ENCODE data around the gene AP3S2. TPM values are rescaled to one million over a fixed set of nuclear protein-coding genes. Genes with fewer than 3 reads are reported as not detected.

Gene AP3S2
- total and polyA plus RNA-seq, 3 donors from 2014 or later = 31.9 to 53.0 (median 45.8) TPM

DNA sequence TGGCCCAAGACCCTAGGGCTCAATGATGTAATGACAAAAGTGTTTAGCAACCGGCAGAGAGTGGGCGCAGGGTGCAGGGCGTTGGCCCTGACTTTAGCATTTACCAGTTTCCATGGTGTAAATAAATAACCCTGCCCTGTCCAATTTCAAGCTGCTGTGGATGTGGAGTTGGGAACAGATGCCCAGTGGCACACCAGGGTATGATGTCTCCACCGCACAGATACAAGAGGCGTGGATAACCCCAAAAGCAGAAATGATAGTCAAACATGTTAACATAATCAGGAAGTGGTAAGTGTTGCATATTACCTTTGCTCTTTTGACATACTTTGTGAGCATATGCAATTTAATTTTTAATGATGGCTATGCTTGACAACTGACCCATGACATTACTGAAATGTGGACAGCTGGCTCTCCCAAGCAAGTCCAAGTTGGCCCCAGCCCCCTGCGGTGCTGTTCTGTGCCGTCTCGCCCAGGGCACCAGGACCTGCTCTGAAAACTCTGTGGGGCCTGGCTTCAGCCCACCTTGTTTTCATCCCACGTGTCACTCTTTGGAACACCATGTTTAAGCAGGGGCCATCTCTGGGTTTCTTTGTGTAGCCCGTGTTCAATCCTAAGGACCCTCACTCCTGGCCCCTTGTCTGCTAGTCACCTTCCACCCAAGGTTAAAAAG lies 68.4 kb downstream of the AP3S2 start:
- Histone ChIP-seq H3K36me3 (ENCODE audit: low read depth, missing control alignments) (no peaks in the 10 kb centered on the region), H3K4me1 (peaks cover 12% of the 10 kb centered on the region), H3K27me3 (no peaks in the 10 kb centered on the region), H3K9me3 (no peaks in the 10 kb centered on the region), H3K4me3 (no peak overlapping the region), H3K27ac (no peak overlapping the region)
- intact Hi-C loops (cut with DNase I; ENCODE audit: low total_unique reads) = no loop called here
- 89 to 91% methylated on average over 9 to 10 of the region's 10 CpGs for WGBS, 2 donors
- TF ChIP-seq POLR2A (IDR thresholded peaks at IDR 0.05) (no peak), CTCF (IDR thresholded peaks at IDR 0.05) (no peak)
- no peak for DNase-seq

DNA sequence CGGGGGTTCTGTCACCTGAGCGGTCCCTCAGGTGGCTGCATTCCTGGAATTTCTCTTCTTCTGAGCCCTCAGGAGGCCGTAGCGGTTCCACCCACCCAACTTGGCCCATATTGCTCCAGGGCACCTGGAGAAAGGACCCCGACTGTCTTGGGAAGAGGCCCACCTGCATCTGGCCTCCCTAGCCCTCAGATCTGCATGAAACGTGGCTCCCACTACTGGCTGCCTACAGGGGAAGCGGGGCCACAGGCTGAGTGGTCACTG lies 69.3 kb downstream of the AP3S2 start:
- Histone ChIP-seq H3K4me3 (no peak overlapping the region), H3K27ac (no peak overlapping the region), H3K4me1 (peaks cover 12% of the 10 kb centered on the region), H3K36me3 (ENCODE audit: low read depth, missing control alignments) (no peaks in the 10 kb centered on the region), H3K9me3 (no peaks in the 10 kb centered on the region), H3K27me3 (no peaks in the 10 kb centered on the region)
- no peak for DNase-seq
- TF ChIP-seq CTCF (IDR thresholded peaks at IDR 0.05) = no peak
- TF ChIP-seq POLR2A (IDR thresholded peaks at IDR 0.05) = no peak
- 92 to 100% methylated on average over 1 to 7 of the region's 7 CpGs for WGBS, 2 donors
- intact Hi-C loops (cut with DNase I; ENCODE audit: low total_unique reads) = no loop called here

DNA sequence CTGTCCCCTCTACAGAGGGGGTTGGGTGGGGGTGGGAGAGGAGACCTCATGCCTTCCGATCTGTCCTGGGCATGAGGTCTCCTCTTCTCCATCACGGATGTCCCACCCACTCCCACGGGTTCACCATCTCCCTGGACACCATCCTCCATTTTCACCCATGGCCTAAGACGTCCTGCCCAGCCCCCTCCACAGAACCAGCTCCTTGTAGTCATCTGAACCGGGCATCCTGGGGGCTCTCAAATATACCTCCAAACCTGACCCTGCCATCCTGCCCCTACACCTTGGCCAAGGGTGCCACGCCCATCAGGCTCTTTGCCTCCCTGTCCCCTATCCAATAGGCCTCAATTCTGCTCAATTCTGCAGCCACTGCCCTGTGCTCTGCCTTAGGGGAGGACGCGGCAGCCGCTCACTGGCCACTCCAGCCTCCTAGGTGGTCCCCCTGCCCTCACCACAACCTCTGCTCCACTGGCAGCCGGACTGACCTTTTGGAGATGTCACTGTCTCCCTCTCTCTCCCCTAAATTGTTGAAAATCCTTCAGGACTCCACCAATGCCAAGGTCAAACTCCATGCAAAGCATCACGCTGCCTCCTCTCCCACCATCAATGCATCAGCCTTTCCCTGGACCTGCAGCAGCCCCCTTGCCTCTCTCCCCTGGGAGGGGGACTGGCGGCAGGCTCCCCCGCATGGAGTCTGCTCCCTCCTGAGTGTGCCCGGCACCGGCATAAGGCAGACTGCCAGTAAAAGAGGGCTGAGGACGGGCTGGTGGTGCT lies 69.8 kb downstream of the AP3S2 start:
- 85% methylated on average over 16 of the region's 16 CpGs for WGBS, 2 donors
- Histone ChIP-seq H3K9me3 (no peaks in the 10 kb centered on the region), H3K4me1 (peaks cover 10% of the 10 kb centered on the region), H3K27me3 (no peaks in the 10 kb centered on the region), H3K27ac (no peak overlapping the region), H3K36me3 (ENCODE audit: low read depth, missing control alignments) (no peaks in the 10 kb centered on the region), H3K4me3 (no peak overlapping the region)
- TF ChIP-seq POLR2A (IDR thresholded peaks at IDR 0.05) (no peak), CTCF (IDR thresholded peaks at IDR 0.05) (no peak)
- intact Hi-C loops (cut with DNase I; ENCODE audit: low total_unique reads) = no loop called here
- DNase-seq = no peak

- H3K27me3 ChIP-seq = no peaks in the 10 kb centered on the region
- no peak for DNase-seq
- no peaks in the 10 kb centered on the region for H3K9me3 ChIP-seq
- intact Hi-C loops (cut with DNase I; ENCODE audit: low total_unique reads) = no loop called here
- no peak overlapping the region for H3K4me3 ChIP-seq
- WGBS, 2 donors = 73 to 79% methylated on average over 2 to 7 of the region's 7 CpGs
- no peak overlapping the region for H3K27ac ChIP-seq
- TF ChIP-seq POLR2A (IDR thresholded peaks at IDR 0.05) (no peak), CTCF (IDR thresholded peaks at IDR 0.05) (no peak)
- peaks cover 1% of the 10 kb centered on the region for H3K4me1 ChIP-seq
- H3K36me3 ChIP-seq (ENCODE audit: low read depth, missing control alignments) = no peaks in the 10 kb centered on the region
Measured at GRCh38 chr15:89822951-89823711, 70.7 kb downstream of the AP3S2 start.

Data from testis (tissue), 3 donors.